GM19452 (cell line): ENCODE measurements around the gene ZCCHC24.

ENCODE experiments used
- ATAC-seq: cut with Tn5 transposase; IDR thresholded peaks from one replicate; pipeline ENCODE4 v1.9.1; 2021; ENCODE audit not compliant: unreplicated experiment

ZCCHC24 gene

GRCh38 chr10:79445161-79445976 is at the start of gene ZCCHC24:
Gene ZCCHC24, minus strand, starts transcription at chr10:79445624. Its CDS starts 184 bp downstream, at chr10:79445440.
- ATAC-seq, result peak; percentile 94

GRCh38 chr10:79493806-79494205 is 48.4 kb upstream of the ZCCHC24 start:
- no peak for ATAC-seq

DNA sequence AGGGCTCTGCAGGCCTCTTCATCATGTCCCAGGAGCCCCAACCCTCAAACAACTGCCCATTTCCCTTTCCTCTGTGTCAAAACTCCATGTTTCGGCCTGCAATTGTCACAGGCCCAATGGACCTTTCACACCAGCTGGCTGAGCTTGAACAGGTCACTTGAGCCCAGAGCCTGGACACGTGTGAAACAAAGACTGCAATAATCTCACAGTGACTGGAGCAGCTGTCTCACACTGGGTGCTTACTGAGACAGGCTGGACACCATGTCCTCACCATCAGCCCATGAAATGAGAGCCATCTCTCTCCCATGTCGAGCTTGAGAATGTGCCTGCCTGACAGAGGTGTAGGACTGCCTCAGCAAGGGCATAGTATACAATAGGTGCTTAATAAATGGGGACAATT is 47.4 kb upstream of the ZCCHC24 start:
- no peak for ATAC-seq

GRCh38 chr10:79492256-79492655 is 46.8 kb upstream of the ZCCHC24 start:
- ATAC-seq, result no peak

- no peak for ATAC-seq
Measured at GRCh38 chr10:79491143-79491835, 45.9 kb upstream of the ZCCHC24 start.

GRCh38 chr10:79490400-79491142 is 45.1 kb upstream of the ZCCHC24 start:
- ATAC-seq, result no peak

- no peak for ATAC-seq
Measured at GRCh38 chr10:79488870-79489269, 43.4 kb upstream of the ZCCHC24 start.

DNA sequence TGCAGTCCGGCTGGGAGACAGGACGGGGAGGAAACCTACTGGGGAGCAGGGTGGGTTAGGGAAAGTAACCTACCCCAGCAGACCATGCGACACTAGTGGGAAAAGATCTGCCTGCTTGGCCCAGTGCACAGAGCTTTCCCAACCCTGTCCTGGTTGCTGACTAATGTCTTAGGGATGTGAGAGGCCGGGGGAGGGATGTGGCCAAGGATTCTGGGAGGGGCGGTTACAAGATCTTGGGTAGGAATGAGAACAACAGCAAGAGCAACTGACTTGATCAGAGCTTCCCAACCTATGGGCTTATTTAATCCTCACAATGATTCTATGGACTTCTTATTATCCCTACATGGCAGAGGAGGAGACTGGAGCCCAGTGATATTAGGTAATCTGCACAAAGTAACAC is 42.9 kb upstream of the ZCCHC24 start:
- no peak for ATAC-seq

- ATAC-seq, result no peak
Measured at GRCh38 chr10:79487296-79488194, 42.1 kb upstream of the ZCCHC24 start.

DNA sequence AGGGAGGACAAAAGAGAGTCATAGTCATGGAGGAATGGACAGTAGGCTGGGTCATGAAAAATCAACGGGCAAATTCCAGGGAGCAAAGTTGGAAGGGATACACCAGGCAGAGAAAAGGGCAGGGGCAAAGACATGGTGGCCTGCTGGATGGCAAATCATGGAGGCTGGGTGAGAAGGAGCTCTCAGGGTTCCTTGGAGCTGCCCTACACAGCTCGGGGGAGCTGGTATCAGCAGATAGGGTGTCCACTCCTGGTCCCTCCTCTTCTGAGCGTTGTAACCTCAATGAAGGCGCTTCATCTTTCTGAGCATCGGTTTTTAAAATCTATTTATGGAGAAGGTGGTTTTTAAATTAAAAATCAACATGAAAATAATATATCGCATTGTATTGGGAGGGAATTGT is 39.1 kb upstream of the ZCCHC24 start:
- ATAC-seq, result no peak

GRCh38 chr10:79483948-79484347 is 38.5 kb upstream of the ZCCHC24 start:
- ATAC-seq, result no peak

- no peak for ATAC-seq
Measured at GRCh38 chr10:79483299-79483698, 37.9 kb upstream of the ZCCHC24 start.

GRCh38 chr10:79482741-79483140 is 37.3 kb upstream of the ZCCHC24 start:
- ATAC-seq, result no peak

DNA sequence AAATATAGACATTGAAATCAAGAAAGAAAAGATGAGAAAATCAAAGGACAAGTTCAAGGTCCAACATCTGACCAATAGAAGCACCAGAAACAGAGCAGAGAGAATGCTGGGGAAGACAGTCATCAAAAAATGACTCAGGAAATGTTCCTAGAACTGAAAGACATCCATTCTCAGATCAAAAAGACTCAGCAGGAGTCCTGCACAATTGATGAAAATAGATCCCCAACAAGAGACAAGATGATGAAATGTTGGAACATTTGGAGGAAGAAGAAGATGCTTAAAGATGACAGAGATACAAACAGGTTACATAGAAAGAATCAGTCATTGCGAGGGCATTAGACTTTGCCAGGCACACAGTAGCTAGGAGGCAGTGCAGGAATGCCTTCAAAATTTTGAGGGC is 36.9 kb upstream of the ZCCHC24 start:
- no peak for ATAC-seq

DNA sequence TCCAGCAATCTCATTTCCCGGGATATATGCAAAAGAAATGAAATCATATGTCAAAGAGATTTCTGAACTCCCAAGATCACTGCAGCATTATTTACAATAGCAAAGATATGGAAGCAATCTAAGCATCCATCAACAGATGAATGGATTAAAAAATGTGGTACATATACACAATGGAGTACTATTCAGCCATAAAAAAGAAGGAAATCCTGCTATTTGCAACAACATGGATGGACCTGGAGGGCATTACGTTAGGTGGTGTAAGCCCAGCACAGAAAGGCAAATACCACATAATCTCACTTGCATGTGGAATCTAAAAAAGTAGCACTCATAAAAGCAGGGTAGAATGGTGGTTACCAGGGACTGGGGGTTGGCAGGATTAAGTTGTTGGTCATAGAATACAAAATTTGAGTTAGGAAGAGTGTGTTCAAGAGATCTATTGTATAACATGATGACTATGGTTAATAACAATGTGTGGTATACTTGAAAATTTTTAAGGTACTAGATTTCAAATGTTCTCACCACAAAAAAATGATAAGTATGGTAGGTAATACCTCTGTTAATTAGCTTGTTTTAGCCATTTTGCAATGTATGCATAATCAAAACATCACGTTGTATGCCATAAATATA is 34.0 kb upstream of the ZCCHC24 start:
- ATAC-seq, result no peak

DNA sequence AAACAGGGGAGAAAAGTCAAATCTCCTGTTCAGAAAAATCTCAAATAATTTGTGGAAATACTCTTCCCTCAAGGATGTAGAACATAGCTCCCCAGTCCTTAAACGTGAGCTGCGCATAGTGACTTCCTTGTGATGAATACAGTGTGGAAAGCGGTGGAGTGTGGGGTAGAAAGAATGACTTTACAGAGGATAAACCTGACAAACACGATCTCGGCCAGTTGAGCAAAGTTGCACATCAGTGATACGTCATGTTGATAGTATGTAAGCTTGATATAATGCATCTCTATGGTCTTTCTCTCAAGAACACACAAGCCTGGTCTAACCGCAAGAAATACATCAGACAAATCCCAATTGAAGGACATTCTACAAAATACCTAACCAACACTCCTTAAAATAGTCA is 32.0 kb upstream of the ZCCHC24 start:
- ATAC-seq, result no peak

DNA sequence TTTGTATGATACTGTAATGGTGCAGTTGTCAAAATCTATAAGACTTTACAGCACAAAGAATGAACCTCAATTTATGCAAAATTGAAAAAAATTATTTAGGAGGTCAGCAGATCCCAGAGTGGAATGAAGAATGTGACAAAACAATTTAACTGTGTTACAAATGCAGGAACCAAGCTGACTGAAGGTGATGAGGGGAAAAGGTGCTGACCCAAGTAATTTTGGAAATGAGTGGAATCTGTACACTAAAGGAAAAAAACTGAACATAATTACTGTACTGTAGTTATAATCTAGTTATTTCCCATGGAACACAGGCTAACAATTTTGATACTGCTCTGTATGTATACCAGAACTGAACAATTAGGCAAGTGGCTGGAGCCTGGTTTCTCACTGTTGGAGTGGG is 31.2 kb upstream of the ZCCHC24 start:
- ATAC-seq, result no peak

GRCh38 chr10:79475877-79476276 is 30.5 kb upstream of the ZCCHC24 start:
- no peak for ATAC-seq

- no peak for ATAC-seq
Measured at GRCh38 chr10:79475119-79475653, 29.8 kb upstream of the ZCCHC24 start.

- ATAC-seq, result no peak
Measured at GRCh38 chr10:79473496-79474095, 28.2 kb upstream of the ZCCHC24 start.
